ENCODE measurements around the gene APOA1. TPM values are rescaled to one million over a fixed set of nuclear protein-coding genes. Genes with fewer than 3 reads are reported as not detected.

The APOA1 gene
- total and polyA plus RNA-seq, 3 donors from 2014 or later, result 617 to 2,741 (median 2,156) TPM

DNA sequence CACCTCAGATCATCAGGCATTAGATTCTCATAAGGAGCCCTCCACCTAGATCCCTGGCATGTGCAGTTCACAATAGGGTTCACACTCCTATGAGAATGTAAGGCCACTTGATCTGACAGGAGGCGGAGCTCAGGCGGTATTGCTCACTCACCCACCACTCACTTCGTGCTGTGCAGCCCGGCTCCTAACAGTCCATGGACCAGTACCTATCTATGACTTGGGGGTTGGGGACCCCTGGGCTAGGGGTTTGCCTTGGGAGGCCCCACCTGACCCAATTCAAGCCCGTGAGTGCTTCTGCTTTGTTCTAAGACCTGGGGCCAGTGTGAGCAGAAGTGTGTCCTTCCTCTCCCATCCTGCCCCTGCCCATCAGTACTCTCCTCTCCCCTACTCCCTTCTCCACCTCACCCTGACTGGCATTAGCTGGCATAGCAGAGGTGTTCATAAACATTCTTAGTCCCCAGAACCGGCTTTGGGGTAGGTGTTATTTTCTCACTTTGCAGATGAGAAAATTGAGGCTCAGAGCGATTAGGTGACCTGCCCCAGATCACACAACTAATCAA, 5.6 kb downstream of the APOA1 start:
- DNase-seq, result no peak
- no peak overlapping the region for H3K27ac ChIP-seq
- peaks cover 15% of the 10 kb centered on the region for H3K4me1 ChIP-seq
- H3K4me3 ChIP-seq, result no peak overlapping the region
- no peaks in the 10 kb centered on the region for H3K27me3 ChIP-seq
- H3K9me3 ChIP-seq, result no peaks in the 10 kb centered on the region
- TF ChIP-seq POLR2A (IDR thresholded peaks at IDR 0.05), result no peak
- TF ChIP-seq, protein P1, sequence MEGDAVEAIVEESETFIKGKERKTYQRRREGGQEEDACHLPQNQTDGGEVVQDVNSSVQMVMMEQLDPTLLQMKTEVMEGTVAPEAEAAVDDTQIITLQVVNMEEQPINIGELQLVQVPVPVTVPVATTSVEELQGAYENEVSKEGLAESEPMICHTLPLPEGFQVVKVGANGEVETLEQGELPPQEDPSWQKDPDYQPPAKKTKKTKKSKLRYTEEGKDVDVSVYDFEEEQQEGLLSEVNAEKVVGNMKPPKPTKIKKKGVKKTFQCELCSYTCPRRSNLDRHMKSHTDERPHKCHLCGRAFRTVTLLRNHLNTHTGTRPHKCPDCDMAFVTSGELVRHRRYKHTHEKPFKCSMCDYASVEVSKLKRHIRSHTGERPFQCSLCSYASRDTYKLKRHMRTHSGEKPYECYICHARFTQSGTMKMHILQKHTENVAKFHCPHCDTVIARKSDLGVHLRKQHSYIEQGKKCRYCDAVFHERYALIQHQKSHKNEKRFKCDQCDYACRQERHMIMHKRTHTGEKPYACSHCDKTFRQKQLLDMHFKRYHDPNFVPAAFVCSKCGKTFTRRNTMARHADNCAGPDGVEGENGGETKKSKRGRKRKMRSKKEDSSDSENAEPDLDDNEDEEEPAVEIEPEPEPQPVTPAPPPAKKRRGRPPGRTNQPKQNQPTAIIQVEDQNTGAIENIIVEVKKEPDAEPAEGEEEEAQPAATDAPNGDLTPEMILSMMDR (IDR thresholded peaks at IDR 0.05), result no peak
- intact Hi-C loops (cut with DNase I; ENCODE audit: low total_unique reads), result no loop called here
- no peaks in the 10 kb centered on the region for H3K36me3 ChIP-seq (ENCODE audit: low read depth, missing control alignments)
- 88 to 96% methylated on average over 5 to 7 of the region's 7 CpGs for WGBS, 2 donors

DNA sequence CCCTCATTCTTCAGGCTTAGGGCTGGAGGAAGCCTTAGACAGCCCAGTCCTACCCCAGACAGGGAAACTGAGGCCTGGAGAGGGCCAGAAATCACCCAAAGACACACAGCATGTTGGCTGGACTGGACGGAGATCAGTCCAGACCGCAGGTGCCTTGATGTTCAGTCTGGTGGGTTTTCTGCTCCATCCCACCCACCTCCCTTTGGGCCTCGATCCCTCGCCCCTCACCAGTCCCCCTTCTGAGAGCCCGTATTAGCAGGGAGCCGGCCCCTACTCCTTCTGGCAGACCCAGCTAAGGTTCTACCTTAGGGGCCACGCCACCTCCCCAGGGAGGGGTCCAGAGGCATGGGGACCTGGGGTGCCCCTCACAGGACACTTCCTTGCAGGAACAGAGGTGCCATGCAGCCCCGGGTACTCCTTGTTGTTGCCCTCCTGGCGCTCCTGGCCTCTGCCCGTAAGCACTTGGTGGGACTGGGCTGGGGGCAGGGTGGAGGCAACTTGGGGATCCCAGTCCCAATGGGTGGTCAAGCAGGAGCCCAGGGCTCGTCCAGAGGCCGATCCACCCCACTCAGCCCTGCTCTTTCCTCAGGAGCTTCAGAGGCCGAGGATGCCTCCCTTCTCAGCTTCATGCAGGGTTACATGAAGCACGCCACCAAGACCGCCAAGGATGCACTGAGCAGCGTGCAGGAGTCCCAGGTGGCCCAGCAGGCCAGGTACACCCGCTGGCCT, 7.1 kb downstream of the APOA1 start:
- DNase-seq, result no peak
- Histone ChIP-seq H3K27ac (no peak overlapping the region), H3K4me1 (peaks cover 6% of the 10 kb centered on the region), H3K9me3 (no peaks in the 10 kb centered on the region), H3K4me3 (no peak overlapping the region), H3K27me3 (no peaks in the 10 kb centered on the region), H3K36me3 (ENCODE audit: low read depth, missing control alignments) (no peaks in the 10 kb centered on the region)
- no peak for TF ChIP-seq POLR2A (IDR thresholded peaks at IDR 0.05)
- TF ChIP-seq, protein P1 (IDR thresholded peaks at IDR 0.05), result no peak
- intact Hi-C loops (cut with DNase I; ENCODE audit: low total_unique reads), result no loop called here
- 98% methylated on average over 13 to 17 of the region's 17 CpGs for WGBS, 2 donors

- Histone ChIP-seq H3K4me1 (no peaks in the 10 kb centered on the region), H3K27ac (no peak within 1 kb of the TSS), H3K9me3 (no peaks in the 10 kb centered on the region), H3K27me3 (no peaks in the 10 kb centered on the region), H3K36me3 (ENCODE audit: low read depth, missing control alignments) (no peaks in the 10 kb centered on the region), H3K4me3 (no peak within 1 kb of the TSS)
- no peak for DNase-seq
- TF ChIP-seq POLR2A (IDR thresholded peaks at IDR 0.05), result no peak
- TF ChIP-seq, protein P1 (IDR thresholded peaks at IDR 0.05), result no peak
- intact Hi-C loops (cut with DNase I; ENCODE audit: low total_unique reads), result no loop called here
- WGBS, 2 donors, result 86 to 95% methylated on average over 7 to 9 of the region's 9 CpGs
Measured at GRCh38 chr11:116829525-116830183, 7.8 kb downstream of the APOA1 start, which contains the start of gene APOC3. Gene APOC3 (plus strand): TSS chr11:116829907. CDS start chr11:116830583, 676 bp downstream.

GRCh38 chr11:116828632-116829524, 8.5 kb downstream of the APOA1 start:
- no peak overlapping the region for H3K27ac ChIP-seq
- TF ChIP-seq POLR2A (IDR thresholded peaks at IDR 0.05), result no peak
- TF ChIP-seq, protein P1 (IDR thresholded peaks at IDR 0.05), result no peak
- no peak overlapping the region for H3K4me3 ChIP-seq
- no peak for DNase-seq
- no peaks in the 10 kb centered on the region for H3K9me3 ChIP-seq
- H3K27me3 ChIP-seq, result no peaks in the 10 kb centered on the region
- intact Hi-C loops (cut with DNase I; ENCODE audit: low total_unique reads), result no loop called here
- no peaks in the 10 kb centered on the region for H3K36me3 ChIP-seq (ENCODE audit: low read depth, missing control alignments)
- H3K4me1 ChIP-seq, result no peaks in the 10 kb centered on the region
- WGBS, 2 donors, result 72 to 76% methylated on average over 9 to 16 of the region's 16 CpGs

Measured in testis (tissue), 3 donors.